ENCODE results near the gene SPATS2L.

GRCh38 chr2:200416878-200417277 is 110.4 kb downstream of the SPATS2L start:
- TF ChIP-seq POLR2A (IDR thresholded peaks at IDR 0.05; ENCODE audit: extremely low read depth, insufficient read length) (no peak), CTCF (IDR thresholded peaks at IDR 0.05; ENCODE audit: low read depth, low read length) (no peak)
